Hepatocyte (in vitro differentiated cells): ENCODE measurements around the gene CDC34.

Experiments used
- CTCF ChIP-seq: fragments of 200-600 bp; sonication (generic); IDR thresholded peaks from 2 replicates; pipeline ENCODE4 v1.5.1; 2016; ENCODE audit warnings: antibody characterized with exemption, mild to moderate bottlenecking; ENCODE audit not compliant: poor library complexity
- EZH2 ChIP-seq: fragments of 200-600 bp; sonication (generic); IDR thresholded peaks from 2 replicates; pipeline ENCODE4 v1.6.1; 2016; ENCODE audit warnings: antibody characterized with exemption, mild to moderate bottlenecking, borderline replicate concordance
- EZH2phosphoT487 ChIP-seq: fragments of 200-600 bp; sonication (generic); IDR thresholded peaks from one replicate; pipeline ENCODE4 v1.6.1; 2018; ENCODE audit warnings: antibody characterized with exemption, mild to moderate bottlenecking, low read depth, moderate library complexity; ENCODE audit not compliant: unreplicated experiment, severe bottlenecking

- no peak for TF ChIP-seq CTCF
- no peak for TF ChIP-seq EZH2
- no peak for TF ChIP-seq EZH2phosphoT487
Observed at GRCh38 chr19:575527-576506, 44.3 kb downstream of the CDC34 start.
